HG02571 (cell line): ENCODE results near the gene ROBO1.
"Not testable (repeated sequence)": the region's sequence is repeated elsewhere in the genome, so short reads cannot be mapped to it uniquely, and the experiment has no call there.

Experiments used
- ATAC-seq: cut with Tn5 transposase; IDR thresholded peaks from one replicate; pipeline ENCODE4 v1.9.1; 2021; ENCODE audit warnings: mild to moderate bottlenecking, moderate library complexity; ENCODE audit not compliant: unreplicated experiment

Gene ROBO1

GRCh38 chr3:79325833-79326383 lies 441.9 kb downstream of the ROBO1 start:
- not testable (repeated sequence) for ATAC-seq

GRCh38 chr3:79317551-79318518 lies 450.0 kb downstream of the ROBO1 start:
- no peak for ATAC-seq

GRCh38 chr3:79314962-79315361 lies 452.8 kb downstream of the ROBO1 start:
- ATAC-seq: no peak

- ATAC-seq: no peak
These were observed 453.3 kb downstream of the ROBO1 start for GRCh38 chr3:79314544-79314943.

GRCh38 chr3:79310016-79310415 lies 457.8 kb downstream of the ROBO1 start:
- no peak for ATAC-seq

GRCh38 chr3:79306934-79307570 lies 460.7 kb downstream of the ROBO1 start:
- no peak for ATAC-seq

GRCh38 chr3:79299949-79300635 lies 467.7 kb downstream of the ROBO1 start:
- ATAC-seq: not testable (repeated sequence)

- no peak for ATAC-seq
These were observed 470.4 kb downstream of the ROBO1 start for GRCh38 chr3:79297245-79297960.

GRCh38 chr3:79286882-79287281 lies 480.9 kb downstream of the ROBO1 start:
- ATAC-seq: no peak

- ATAC-seq: no peak
These were observed 481.9 kb downstream of the ROBO1 start for GRCh38 chr3:79285871-79286270.

GRCh38 chr3:79285380-79285779 lies 482.4 kb downstream of the ROBO1 start:
- ATAC-seq: no peak

- ATAC-seq: no peak
These were observed 483.0 kb downstream of the ROBO1 start for GRCh38 chr3:79284781-79285180.

- no peak for ATAC-seq
These were observed 489.1 kb downstream of the ROBO1 start for GRCh38 chr3:79278681-79279080.

GRCh38 chr3:79268422-79268821 lies 499.4 kb downstream of the ROBO1 start:
- ATAC-seq: no peak

GRCh38 chr3:79264892-79265291 lies 502.9 kb downstream of the ROBO1 start:
- no peak for ATAC-seq

- ATAC-seq: no peak
These were observed 504.4 kb downstream of the ROBO1 start for GRCh38 chr3:79263423-79263822.

GRCh38 chr3:79258479-79258878 lies 509.3 kb downstream of the ROBO1 start:
- no peak for ATAC-seq

GRCh38 chr3:79257791-79258190 lies 510.0 kb downstream of the ROBO1 start:
- ATAC-seq: no peak

GRCh38 chr3:79255702-79256101 lies 512.1 kb downstream of the ROBO1 start:
- ATAC-seq: no peak

GRCh38 chr3:79255292-79255691 lies 512.5 kb downstream of the ROBO1 start:
- ATAC-seq: no peak

- no peak for ATAC-seq
These were observed 514.1 kb downstream of the ROBO1 start for GRCh38 chr3:79253704-79254103.
